ENCODE measurements around the gene VTI1A.

VTI1A gene

GRCh38 chr10:112698133-112698817 lies 251.3 kb downstream of the VTI1A start:
- H3K27ac ChIP-seq = no peak overlapping the region
- no peaks in the 10 kb centered on the region for H4K20me1 ChIP-seq (ENCODE audit: insufficient read depth)
- no peaks in the 10 kb centered on the region for H3K27me3 ChIP-seq (ENCODE audit: insufficient read depth, low read depth)
- no peak overlapping the region for H3K9ac ChIP-seq
- no peaks in the 10 kb centered on the region for H3K36me3 ChIP-seq (ENCODE audit: insufficient read depth)
- H3K4me3 ChIP-seq (IDR thresholded peaks at IDR 0.05; ENCODE audit: insufficient read depth, low read depth, low read length) = no peak overlapping the region
- H3K79me2 ChIP-seq (ENCODE audit: insufficient read depth, low read depth) = no peaks in the 10 kb centered on the region
- no peak overlapping the region for H2AFZ ChIP-seq (ENCODE audit: low read depth)
- no peaks in the 10 kb centered on the region for H3K4me1 ChIP-seq (ENCODE audit: low read depth, poor library complexity, severe bottlenecking)
- no peak overlapping the region for H3K4me2 ChIP-seq
- no peak for TF ChIP-seq CTCF (conservative IDR thresholded peaks at IDR 0.05; ENCODE audit: low read depth, low read length)

GRCh38 chr10:112698818-112699164 lies 251.8 kb downstream of the VTI1A start:
- no peak for TF ChIP-seq CTCF (conservative IDR thresholded peaks at IDR 0.05; ENCODE audit: low read depth, low read length)
- Histone ChIP-seq H3K9ac (no peak overlapping the region), H3K27me3 (ENCODE audit: insufficient read depth, low read depth) (no peaks in the 10 kb centered on the region), H3K4me2 (no peak overlapping the region), H2AFZ (ENCODE audit: low read depth) (no peak overlapping the region), H3K4me1 (ENCODE audit: low read depth, poor library complexity, severe bottlenecking) (no peaks in the 10 kb centered on the region), H3K79me2 (ENCODE audit: insufficient read depth, low read depth) (no peaks in the 10 kb centered on the region), H4K20me1 (ENCODE audit: insufficient read depth) (no peaks in the 10 kb centered on the region), H3K4me3 (IDR thresholded peaks at IDR 0.05; ENCODE audit: insufficient read depth, low read depth, low read length) (no peak overlapping the region), H3K36me3 (ENCODE audit: insufficient read depth) (no peaks in the 10 kb centered on the region), H3K27ac (no peak overlapping the region)

- H3K9ac ChIP-seq = no peak overlapping the region
- H3K27ac ChIP-seq = no peak overlapping the region
- H3K4me2 ChIP-seq = no peak overlapping the region
- no peaks in the 10 kb centered on the region for H3K36me3 ChIP-seq (ENCODE audit: insufficient read depth)
- TF ChIP-seq CTCF (conservative IDR thresholded peaks at IDR 0.05; ENCODE audit: low read depth, low read length) = no peak
- no peaks in the 10 kb centered on the region for H3K4me1 ChIP-seq (ENCODE audit: low read depth, poor library complexity, severe bottlenecking)
- H4K20me1 ChIP-seq (ENCODE audit: insufficient read depth) = no peaks in the 10 kb centered on the region
- no peak overlapping the region for H2AFZ ChIP-seq (ENCODE audit: low read depth)
- no peaks in the 10 kb centered on the region for H3K79me2 ChIP-seq (ENCODE audit: insufficient read depth, low read depth)
- H3K27me3 ChIP-seq (ENCODE audit: insufficient read depth, low read depth) = no peaks in the 10 kb centered on the region
- H3K4me3 ChIP-seq (IDR thresholded peaks at IDR 0.05; ENCODE audit: insufficient read depth, low read depth, low read length) = no peak overlapping the region
These were observed 253.2 kb downstream of the VTI1A start for GRCh38 chr10:112700215-112700671.

- H2AFZ ChIP-seq (ENCODE audit: low read depth) = no peak overlapping the region
- no peak overlapping the region for H3K4me2 ChIP-seq
- no peak overlapping the region for H3K9ac ChIP-seq
- H3K27me3 ChIP-seq (ENCODE audit: insufficient read depth, low read depth) = no peaks in the 10 kb centered on the region
- H3K36me3 ChIP-seq (ENCODE audit: insufficient read depth) = no peaks in the 10 kb centered on the region
- H3K4me3 ChIP-seq (IDR thresholded peaks at IDR 0.05; ENCODE audit: insufficient read depth, low read depth, low read length) = no peak overlapping the region
- no peaks in the 10 kb centered on the region for H3K79me2 ChIP-seq (ENCODE audit: insufficient read depth, low read depth)
- H3K4me1 ChIP-seq (ENCODE audit: low read depth, poor library complexity, severe bottlenecking) = no peaks in the 10 kb centered on the region
- no peaks in the 10 kb centered on the region for H4K20me1 ChIP-seq (ENCODE audit: insufficient read depth)
- TF ChIP-seq CTCF (conservative IDR thresholded peaks at IDR 0.05; ENCODE audit: low read depth, low read length) = no peak
- no peak overlapping the region for H3K27ac ChIP-seq
These were observed 254.3 kb downstream of the VTI1A start for GRCh38 chr10:112701211-112701877.
